Left lung (tissue), 10 donors: ENCODE results near the gene HOOK2. TPM values are rescaled to one million over a fixed set of nuclear protein-coding genes. Genes with fewer than 3 reads are reported as not detected.

ENCODE experiments used
- ATAC-seq: fragments of 200-7000 bp; cut with Tn5 transposase; one replicate; pipeline ENCODE4 v1.9.1; 2020; ENCODE audit warnings: moderate library complexity
- DNase-seq, 4 donors: peaks; one replicate each; pipeline ENCODE4 v3.0.0-alpha.2; 2013 to 2020
- H3K27ac ChIP-seq, 2 donors: fragments of 200-600 bp; sonication (generic) in 1 of 2; one replicate each; pipeline versions ENCODE4 v1.5.0 to v1.8.0; 2020 to 2021
- H3K27me3 ChIP-seq, 2 donors: fragments of 200-600 bp; sonication (generic) in 1 of 2; one replicate each; pipeline versions ENCODE4 v1.5.0 to v1.8.0; 2020 to 2021
- H3K36me3 ChIP-seq, 2 donors: fragments of 200-600 bp; sonication (generic) in 1 of 2; one replicate each; pipeline versions ENCODE4 v1.5.0 to v1.8.0; 2020 to 2021
- H3K4me1 ChIP-seq, 2 donors: fragments of 200-600 bp; one replicate each; pipeline ENCODE4 v1.8.0; 2021
- H3K4me3 ChIP-seq, 2 donors: fragments of 200-600 bp; sonication (generic) in 1 of 2; one replicate each; pipeline versions ENCODE4 v1.5.0 to v1.8.0; 2020 to 2021; ENCODE audit warnings: mild to moderate bottlenecking in 1 of 2
- H3K9me3 ChIP-seq, 2 donors: fragments of 200-600 bp; sonication (generic) in 1 of 2; one replicate each; pipeline versions ENCODE4 v1.5.0 to v1.8.0; 2020 to 2021
- CTCF ChIP-seq, 2 donors: fragments of 200-600 bp; sonication (generic) in 1 of 2; IDR thresholded peaks; one replicate each; pipeline versions ENCODE4 v1.5.0 to v1.8.0; 2021; ENCODE audit warnings: antibody characterized with exemption in 2 of 2
- intact Hi-C, 2 donors: fragments of 100-400 bp; cut with DNase I; formaldehyde crosslinking; loops; one replicate each; pipeline versions ENCODE4 v1.11.2 to v1.14.2; 2022
- polyA plus RNA-seq, 6 donors: library from polyadenylated mRNA; unstranded; fragments of 120-200 nt; gene quantifications; one replicate each; pipeline ENCODE4 v1.2.1, GENCODE V29; 2013; ENCODE audit not compliant: insufficient read length in 6 of 6
- total RNA-seq, 2 donors: library from RNA; stranded (reverse); fragmentation: NEBNext Ultra II Directional; extraction: Animal tissue kit (Norgen Biotek cat#: 25700); gene quantifications; one replicate each; pipeline ENCODE4 v1.2.1, GENCODE V29; 2021
- donor health status: DM: no; HTN: yes; CAD: no.
- donor health status: DM: no; HTN: no; CAD: no.

HOOK2 gene
- total and polyA plus RNA-seq, 8 donors, result 57.7 to 91.2 (median 73.5) TPM

- ATAC-seq (peak; percentile 91), DNase-seq (peak; percentile 94 to 99 (median 97))
- no peaks in the 10 kb centered on the region for H3K27me3 ChIP-seq
- intact Hi-C loops, result no loop called here
- H3K9me3 ChIP-seq, result no peaks in the 10 kb centered on the region
- TF ChIP-seq CTCF (IDR thresholded peaks at IDR 0.05), result no peak
- peak overlapping the region; percentile 79 to 89 for H3K27ac ChIP-seq
- H3K4me1 ChIP-seq, result peaks cover 11 to 40% of the 10 kb centered on the region in 2 donors
- H3K36me3 ChIP-seq, result peaks cover 0 to 17% of the 10 kb centered on the region in 2 donors
- peak overlapping the region; percentile 44 to 63 for H3K4me3 ChIP-seq
These were observed 52.6 kb downstream of the HOOK2 start for GRCh38 chr19:12722566-12723380.

- Histone ChIP-seq H3K36me3 (peaks cover 0 to 23% of the 10 kb centered on the region in 2 donors), H3K27ac (peak overlapping the region; percentile 79 to 89), H3K27me3 (no peaks in the 10 kb centered on the region), H3K4me3 (peak overlapping the region; percentile 44 to 63), H3K9me3 (no peaks in the 10 kb centered on the region), H3K4me1 (peaks cover 11 to 40% of the 10 kb centered on the region in 2 donors)
- intact Hi-C loops, result no loop called here
- ATAC-seq (peak; percentile 43), DNase-seq (peak; percentile 56 to 87 (median 78))
- no peak for TF ChIP-seq CTCF (IDR thresholded peaks at IDR 0.05)
These were observed 53.4 kb downstream of the HOOK2 start for GRCh38 chr19:12721656-12722565.

GRCh38 chr19:12720851-12721655 lies 54.3 kb downstream of the HOOK2 start:
- peak; percentile 11 for ATAC-seq

GRCh38 chr19:12720296-12720695 lies 55.1 kb downstream of the HOOK2 start:
- Histone ChIP-seq H3K9me3 (no peaks in the 10 kb centered on the region), H3K4me1 (peaks cover 11 to 40% of the 10 kb centered on the region in 2 donors), H3K27ac (no peak overlapping the region), H3K4me3 (peak overlapping the region; percentile 44 to 63), H3K36me3 (peaks cover 0 to 39% of the 10 kb centered on the region in 2 donors), H3K27me3 (no peaks in the 10 kb centered on the region)
- no peak for DNase-seq
- intact Hi-C loops, result no loop called here
- no peak for ATAC-seq
- no peak for TF ChIP-seq CTCF (IDR thresholded peaks at IDR 0.05)

More at GRCh38 chr19:12720851-12721655, 54.3 kb downstream of the HOOK2 start:
- intact Hi-C loops, result no loop called here
- Histone ChIP-seq H3K27me3 (no peaks in the 10 kb centered on the region), H3K4me1 (peaks cover 11 to 40% of the 10 kb centered on the region in 2 donors), H3K36me3 (peaks cover 0 to 31% of the 10 kb centered on the region in 2 donors), H3K9me3 (no peaks in the 10 kb centered on the region), H3K27ac (peak overlapping the region; percentile 79 to 89), H3K4me3 (peak overlapping the region; percentile 44 to 63)
- DNase-seq, result peak in 2 of 4 donors; percentile 13 to 83
- no peak for TF ChIP-seq CTCF (IDR thresholded peaks at IDR 0.05)
